NCI-H2029 treated with DMSO at 0.1 percent for 48 hours (cell line): Measurements from ENCODE around the gene SIM2.

ENCODE experiments used
- DNase-seq: peaks from one replicate; lab custom pipeline; 2025; lab: John Stamatoyannopoulos, UW

The SIM2 gene

DNA sequence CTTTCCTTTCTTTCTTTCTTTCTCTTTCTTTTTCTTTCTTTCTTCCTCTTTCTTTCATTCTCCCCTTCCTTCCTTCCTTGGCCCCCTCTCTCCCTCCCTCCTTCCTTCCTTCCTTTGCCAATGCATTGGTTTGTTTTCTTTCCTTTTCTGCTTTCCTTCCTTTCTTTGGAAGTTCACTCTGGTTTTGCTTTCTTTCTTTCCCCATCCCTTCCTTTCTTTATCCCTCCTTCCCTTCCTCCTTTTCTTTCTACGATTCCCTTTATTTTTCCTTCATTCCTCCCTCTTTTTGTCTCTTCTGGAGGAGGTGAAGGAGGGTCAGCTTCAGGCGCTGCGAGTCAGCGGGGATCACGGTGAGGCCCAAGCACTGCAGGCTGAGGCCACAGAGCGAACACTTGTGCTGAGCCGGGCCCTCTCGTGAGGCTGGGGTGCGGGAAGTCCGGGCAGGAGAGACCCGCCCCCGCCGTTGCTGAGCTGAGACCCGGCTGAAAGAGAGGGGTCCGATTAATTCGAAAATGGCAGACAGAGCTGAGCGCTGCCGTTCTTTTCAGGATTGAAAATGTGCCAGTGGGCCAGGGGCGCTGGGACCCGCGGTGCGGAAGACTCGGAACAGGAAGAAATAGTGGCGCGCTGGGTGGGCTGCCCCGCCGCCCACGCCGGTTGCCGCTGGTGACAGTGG lies 1.5 kb downstream of the SIM2 start:
- no peak for DNase-seq

DNA sequence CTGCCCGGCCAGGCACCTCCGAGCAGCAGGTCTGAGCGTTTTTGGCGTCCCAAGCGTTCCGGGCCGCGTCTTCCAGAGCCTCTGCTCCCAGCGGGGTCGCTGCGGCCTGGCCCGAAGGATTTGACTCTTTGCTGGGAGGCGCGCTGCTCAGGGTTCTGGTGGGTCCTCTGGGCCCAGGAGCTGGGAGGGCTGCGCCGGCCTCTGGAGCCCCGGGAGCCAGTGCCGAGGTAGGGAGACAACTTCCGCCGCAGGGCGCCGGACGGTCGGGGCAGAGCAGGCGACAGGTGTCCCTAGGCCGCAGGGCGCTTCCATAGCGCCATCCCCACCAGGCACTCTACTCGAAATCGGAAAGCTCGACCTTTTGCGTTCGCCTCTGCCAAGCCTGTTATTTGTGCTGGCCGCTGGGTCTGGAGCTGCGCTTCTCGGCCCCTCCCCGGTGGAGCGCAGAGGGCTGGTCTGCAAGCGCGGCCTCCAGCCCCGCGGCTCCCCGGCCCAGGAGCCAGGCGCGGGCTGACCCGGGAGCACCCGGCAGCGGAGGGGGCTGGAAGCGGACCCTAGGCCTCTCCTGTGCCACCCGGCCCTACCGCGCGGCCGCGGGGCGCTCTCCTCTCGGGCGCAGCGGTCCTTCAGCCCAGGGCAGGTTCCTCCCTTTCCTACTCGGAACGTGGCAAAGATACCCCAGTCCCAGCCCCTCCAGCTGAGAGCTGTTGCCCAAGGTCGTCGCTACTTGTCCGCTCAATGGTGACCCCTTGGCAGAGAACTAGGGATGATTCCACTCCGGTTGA lies 2.2 kb downstream of the SIM2 start:
- DNase-seq = no peak

DNA sequence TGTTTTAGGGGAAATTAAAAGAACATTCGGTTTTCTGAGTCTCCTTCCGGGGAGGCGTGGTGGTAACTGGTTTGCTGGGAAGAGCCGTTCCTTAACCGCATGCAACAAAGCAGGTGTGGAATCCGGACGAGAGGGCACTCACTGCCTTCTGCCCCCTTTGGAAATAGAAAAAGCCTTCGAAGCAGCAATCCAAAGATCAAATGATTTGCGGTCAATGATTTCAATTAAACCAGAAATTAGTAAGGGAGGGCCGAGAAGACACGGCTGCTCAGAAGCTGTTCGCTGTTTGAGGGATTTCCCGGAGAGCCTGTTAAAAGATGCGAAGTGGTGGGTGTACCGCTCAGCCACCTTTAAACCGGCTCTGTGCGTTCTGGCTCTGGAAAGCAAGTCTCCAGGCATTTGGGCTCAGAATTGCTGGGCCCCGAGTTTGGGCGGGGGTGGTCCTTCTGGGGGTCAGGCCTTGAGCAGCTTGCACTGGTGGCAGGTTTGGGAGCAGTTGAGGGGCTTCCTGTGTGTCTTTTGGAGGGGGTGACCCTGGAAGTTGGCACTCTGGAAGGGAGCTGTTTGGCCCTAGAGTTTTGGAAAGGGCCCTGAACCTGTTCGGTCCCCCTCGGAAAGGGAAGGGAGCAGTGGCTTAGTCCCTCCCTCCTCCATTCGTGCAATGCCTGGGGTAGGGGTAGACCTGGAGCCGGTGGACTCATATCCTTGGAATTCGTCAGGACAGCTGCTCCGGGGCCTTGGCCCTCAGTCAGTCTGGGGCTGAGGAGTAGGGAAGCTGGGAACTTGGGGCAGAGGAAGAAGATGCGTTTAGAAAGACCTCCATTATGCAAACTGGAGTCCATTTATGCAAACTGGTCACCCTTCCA lies 3.1 kb downstream of the SIM2 start:
- no peak for DNase-seq

DNA sequence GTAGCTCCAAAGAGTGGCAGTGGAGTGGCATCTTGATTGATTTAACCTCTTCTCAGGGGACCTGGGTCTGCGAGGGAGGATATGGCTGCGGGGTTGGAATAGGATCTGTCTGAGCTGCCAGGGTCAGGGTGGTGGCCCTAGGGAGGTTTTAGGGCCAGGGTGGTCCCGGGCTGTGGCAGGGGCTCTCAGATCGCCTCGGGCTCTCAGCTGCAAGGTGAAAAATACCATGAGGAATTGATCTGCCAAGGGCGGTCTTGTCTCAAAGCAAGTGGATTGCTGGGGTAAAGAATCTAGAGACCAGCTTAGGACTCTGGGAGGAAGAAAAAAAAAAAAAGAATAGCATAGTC lies 3.7 kb downstream of the SIM2 start:
- no peak for DNase-seq

DNA sequence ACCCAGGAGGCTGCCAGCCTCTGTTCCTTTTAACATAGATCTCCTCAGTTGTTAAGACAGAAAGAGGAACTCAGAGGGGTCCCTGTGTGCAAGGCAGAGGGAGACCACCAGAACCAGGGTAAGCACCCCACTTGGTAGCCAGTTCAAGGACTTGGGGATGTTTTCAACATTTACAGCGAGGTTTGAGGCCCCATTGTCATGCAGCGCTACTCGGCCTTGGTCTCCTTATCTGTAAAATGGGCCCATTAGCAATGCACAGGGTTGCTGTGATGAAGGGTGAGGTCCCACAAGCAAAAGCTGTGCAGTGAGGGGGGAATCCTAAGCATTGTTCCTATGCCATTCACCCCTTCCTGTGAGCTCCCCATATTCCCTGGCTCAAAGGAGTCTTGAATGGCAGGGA lies 4.2 kb downstream of the SIM2 start:
- no peak for DNase-seq

DNA sequence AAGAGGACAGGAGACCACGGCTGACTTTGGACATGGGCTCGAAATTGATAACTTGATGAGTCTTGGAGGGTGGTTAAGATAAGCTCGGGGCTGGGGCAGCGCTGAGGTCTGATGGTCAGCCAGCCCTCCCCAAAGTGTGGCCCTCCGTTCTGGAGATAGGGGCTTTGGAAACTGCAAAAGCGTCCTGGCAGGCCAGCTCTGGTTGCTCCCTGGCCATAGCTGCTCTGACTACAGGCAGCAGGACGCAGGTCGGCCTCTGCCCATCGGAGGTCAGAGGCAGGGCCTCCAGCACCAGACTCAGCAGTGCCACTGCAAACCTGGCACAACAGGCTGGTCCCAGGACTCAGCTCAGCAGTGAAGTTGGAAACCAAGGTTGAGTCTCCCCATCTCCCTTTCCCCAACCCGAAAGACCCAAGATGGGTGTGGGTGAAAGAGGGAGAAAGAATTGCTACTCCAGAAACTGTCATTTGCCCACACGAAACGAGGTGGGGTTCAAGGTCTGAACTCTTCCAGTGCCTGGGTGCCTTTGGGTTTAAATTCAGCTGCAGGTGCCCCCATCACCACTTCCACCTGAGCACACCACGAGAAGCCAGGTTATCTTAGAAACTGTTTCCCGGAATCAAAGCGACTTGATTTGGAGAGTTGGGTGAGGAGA lies 4.8 kb downstream of the SIM2 start:
- DNase-seq = no peak

DNA sequence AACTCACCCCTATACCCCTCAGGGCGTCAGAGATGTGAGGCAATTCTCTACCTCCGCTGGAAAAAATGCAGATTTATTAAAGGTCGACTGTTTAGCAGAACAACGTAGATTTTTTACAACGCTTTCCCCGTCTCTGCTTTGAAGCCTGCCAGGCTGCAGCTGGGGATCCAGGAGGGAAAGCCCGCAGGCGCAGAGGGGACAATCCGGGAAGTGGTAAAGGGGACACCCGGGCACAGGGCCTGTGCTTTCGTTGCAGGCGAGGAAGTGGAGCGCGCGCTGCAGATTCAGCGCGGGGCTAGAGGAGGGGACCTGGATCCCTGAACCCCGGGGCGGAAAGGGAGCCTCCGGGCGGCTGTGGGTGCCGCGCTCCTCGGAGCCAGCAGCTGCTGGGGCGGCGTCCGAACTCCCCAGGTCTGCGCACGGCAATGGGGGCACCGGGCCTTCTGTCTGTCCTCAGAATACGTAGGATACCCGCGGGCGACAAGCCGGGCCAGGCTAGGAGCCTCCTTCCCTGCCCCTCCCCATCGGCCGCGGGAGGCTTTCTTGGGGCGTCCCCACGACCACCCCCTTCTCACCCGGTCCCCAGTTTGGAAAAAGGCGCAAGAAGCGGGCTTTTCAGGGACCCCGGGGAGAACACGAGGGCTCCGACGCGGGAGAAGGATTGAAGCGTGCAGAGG lies 5.5 kb downstream of the SIM2 start:
- DNase-seq = no peak

DNA sequence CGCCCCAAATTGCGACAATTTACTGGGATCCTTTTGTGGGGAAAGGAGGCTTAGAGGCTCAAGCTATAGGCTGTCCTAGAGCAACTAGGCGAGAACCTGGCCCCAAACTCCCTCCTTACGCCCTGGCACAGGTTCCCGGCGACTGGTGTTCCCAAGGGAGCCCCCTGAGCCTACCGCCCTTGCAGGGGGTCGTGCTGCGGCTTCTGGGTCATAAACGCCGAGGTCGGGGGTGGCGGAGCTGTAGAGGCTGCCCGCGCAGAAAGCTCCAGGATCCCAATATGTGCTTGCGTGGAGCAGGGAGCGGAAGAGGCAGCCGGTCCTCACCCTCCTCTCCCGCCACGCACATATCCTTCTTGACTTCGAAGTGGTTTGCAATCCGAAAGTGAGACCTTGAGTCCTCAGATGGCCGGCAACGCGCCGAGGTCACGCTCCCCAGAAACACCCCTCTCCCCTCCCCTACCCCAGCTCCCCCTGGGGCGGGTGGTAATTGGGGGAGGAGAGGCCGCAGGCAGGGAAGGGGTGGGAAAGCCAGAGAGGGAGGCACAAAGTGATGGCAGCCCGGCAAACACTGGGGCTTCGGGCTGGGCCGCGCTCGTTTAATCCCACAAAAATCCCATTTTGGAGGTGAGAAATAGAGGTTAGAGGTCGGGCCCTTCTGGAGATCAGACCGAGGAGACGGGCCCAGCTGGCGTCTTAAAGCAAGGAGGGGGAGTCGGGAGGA lies 6.2 kb downstream of the SIM2 start:
- DNase-seq = no peak

DNA sequence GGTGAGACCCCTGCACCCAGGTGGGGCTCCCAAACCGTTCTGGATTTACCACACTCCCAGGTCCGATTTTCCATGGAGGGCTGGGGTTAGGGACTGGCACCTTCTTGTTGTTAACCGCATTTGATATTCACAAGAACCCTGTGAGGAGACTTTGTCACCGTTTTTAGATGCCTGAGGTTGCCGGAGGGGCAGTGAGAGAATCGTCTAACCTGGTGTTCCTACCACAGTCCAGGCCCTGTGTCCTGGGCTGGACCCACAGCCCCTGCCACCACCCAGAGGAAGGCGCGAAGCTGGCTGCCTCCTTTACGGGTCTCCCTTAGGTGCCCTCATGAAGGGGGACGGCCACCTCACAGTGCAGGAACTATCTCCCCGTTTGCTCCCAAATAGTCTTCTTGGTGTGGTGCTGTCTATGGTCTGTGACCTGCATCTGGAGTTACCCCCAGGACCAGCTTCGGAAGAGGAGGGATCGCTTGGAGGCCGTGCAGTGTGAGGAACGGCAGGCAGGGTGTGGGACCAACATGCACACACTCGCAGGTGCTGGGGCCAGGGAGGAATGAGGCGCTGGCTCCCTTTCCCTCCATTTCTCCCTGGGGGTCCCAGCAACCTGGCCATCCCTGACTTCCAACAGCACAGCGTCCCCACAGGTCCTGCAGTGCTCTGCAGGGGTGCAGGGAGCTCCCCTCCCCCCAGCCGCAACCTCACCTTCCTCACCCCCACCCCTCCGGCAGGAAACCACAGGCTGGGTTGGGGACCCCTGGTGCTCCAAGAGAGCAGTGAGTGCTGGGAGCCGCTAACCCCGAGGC lies 7.0 kb downstream of the SIM2 start:
- no peak for DNase-seq

DNA sequence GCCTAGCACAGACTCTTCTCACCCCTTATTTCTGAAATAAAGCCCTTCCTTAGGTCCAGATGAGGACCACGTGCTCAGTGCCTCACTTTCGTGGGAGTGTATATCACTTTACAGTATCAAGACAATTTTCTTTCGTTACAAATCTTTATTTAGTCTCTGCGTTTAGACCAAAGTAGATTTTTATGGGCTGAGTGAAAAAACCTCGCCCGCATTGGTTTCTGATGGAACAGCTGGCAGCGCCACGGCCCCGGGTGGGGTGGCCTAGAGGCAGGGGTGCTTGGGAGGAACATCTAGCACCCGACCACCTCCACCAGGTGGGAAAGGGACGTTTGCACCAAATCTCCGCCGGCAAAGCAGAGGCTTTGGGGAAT lies 7.6 kb downstream of the SIM2 start:
- no peak for DNase-seq

DNA sequence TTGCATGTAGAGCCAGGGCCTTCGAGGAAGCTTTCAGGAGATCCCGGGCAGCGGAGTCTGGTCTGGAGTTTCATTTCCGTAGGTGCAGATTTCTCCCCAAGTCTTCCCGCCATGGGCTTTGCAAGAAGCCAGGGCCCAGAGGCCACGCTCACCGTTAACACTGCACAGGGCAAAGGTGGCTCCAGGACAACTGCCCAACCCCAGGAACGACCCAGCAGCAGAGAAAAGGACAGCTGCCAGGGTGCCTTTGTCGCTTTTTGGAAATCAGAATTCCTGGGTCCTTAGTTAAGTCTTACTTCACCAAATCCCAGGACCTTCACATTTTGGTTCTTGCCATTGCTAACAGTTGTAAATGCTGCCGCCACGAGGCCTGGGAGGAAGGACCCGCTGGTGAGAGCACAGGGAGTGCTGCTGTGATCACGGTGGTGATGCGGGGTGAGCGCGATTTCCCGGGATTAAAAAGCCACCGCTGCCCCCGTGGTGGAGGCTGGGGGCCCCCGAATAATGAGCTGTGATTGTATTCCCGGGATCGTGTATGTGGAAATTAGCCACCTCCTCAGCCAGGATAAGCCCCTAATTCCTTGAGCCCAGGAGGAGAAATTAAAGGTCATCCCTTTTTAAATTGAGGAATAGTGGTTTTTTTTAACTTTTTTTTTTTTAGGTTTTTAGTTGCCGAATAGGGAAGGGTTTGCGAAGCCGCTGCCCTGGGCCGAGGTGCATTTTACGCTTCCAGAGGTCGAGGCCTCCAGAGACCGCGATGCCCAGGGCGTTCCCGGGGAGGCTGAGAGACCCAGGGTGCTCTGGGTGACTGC lies 8.2 kb downstream of the SIM2 start:
- no peak for DNase-seq

DNA sequence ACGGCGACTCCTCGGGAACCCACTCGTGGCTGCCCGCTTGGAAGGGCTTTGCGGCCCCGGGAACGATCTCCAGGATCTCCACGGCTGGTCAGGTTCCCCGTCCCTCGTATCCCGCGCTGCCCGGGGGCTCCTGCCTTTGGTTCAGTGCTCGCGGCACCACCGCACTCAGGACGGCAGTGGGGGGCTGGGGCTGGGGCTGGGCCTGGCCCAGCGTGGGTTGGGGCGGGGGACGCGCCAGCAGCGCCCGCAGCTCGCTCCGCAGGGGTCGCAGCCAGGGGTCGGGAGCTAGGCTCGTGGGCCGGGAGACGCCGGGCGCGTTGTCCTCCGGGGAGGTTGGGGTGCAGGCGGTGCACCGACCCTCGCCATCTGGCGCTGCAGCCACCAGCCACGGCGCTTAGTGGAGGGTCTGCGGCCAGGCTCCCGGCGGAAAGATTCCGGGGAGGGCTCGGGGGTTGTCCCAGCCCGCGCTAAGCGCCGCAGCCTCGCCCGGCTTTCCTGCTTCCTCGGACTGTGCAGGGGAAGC lies 8.9 kb downstream of the SIM2 start:
- DNase-seq = no peak

DNA sequence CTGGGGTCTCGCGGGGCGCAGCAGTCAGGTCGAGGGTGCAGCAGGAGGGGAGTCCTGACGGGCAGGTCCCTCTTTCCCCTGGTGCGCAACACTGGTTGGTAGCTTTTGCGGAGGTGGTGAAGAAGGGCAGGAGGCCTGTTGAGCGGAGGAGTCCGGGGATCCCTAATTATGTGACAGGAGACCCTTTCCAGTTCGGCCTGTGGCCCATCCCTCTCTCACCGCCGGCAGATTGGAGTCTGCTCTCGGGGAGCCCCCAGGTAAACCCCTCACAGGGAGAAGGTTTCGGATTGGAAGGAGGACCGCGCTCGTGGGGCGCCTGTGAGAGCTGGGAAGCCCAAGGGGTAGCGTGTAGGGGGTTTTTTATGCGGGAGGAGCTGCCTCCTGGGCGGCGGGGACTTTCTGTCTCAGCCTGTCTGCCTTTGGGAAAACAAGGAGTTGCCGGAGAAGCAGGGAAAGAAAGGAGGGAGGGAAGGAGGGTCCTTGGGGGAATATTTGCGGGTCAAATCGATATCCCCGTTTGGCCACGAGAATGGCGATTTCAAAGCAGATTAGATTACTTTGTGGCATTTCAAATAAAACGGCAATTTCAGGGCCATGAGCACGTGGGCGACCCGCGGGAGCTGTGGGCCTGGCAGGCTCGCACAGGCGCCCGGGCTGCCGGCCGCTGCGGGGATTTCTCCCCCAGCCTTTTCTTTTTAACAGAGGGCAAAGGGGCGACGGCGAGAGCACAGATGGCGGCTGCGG lies 9.5 kb downstream of the SIM2 start:
- no peak for DNase-seq

DNA sequence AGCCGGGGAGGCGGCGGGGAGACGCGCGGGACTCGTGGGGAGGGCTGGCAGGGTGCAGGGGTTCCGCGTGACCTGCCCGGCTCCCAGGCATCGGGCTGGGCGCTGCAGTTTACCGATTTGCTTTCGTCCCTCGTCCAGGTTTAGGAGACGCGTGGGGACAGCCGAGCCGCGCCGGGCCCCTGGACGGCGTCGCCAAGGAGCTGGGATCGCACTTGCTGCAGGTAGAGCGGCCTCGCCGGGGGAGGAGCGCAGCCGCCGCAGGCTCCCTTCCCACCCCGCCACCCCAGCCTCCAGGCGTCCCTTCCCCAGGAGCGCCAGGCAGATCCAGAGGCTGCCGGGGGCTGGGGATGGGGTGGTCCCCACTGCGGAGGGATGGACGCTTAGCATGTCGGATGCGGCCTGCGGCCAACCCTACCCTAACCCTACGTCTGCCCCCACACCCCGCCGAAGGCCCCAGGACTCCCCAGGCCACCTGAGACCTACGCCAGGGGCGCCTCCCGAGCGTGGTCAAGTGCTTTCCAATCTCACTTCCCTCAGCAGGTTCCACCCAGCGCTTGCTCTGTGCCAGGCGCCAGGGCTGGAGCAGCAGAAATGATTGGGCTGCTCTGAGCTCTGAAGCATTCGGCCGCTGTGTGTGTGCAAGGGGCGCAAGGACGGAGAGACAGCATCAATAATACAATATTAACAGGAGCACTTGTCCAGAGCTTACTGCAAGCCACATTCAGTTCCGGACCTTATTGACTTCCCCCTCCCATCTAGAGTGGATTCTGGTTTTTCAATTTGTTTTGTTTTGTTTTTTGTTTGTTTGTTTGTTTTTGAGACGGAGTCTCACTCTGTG lies 10.3 kb downstream of the SIM2 start:
- DNase-seq = no peak

DNA sequence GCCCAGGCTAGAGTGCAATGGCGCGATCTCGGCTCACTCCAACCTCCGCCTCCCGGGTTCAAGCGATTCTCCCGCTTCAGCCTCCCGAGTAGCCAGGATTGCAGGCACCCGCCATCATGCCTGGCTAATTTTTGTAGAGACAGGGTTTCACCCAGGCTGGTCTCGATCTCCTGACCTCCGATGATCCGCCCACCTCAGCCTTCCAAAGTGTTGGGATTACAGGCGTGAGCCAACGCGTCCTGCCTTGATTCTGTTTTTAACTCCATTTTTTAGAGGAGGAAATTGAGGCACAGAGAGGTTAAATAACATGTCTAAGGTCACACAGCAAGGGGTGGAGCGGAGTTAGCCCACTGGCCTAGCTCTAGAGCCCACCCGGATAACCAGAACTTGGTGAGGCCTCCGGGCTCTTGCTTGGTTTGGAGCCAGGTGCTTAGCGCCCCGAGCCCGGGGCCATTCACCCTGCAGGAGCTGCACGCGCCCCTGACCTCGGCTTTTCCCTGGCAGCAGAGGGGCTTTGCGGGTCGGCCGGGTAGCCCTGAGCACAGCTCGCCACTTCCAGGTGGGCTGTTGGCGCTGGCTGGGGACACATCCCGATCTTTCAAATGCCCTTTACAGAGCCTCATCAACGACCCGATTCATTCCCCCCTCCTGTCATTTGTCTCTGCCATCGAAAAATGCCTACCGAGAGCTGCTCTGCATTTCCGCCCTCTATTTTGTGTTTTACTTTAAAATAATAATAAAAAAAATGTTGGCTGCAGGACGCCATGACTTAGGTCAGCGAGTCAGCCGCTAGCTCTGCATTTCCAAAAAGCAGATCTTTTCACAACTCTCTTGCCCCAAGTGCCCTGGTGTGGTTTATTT lies 11.2 kb downstream of the SIM2 start:
- no peak for DNase-seq

DNA sequence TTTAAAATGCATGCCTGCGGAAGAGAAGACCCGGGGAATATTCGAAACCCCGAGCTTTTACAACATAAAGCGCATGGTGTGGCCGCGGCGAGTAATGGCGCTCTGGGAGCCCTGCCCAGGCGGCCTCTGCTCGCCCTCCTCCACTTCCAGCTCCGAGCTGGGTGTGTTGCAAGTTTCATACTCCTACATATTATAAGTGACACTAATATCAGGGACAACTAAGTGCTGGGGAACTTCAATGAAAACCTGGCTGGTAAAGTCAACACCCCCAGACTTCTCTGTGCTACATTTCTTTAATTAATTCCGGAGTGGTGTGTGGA lies 11.8 kb downstream of the SIM2 start:
- no peak for DNase-seq

DNA sequence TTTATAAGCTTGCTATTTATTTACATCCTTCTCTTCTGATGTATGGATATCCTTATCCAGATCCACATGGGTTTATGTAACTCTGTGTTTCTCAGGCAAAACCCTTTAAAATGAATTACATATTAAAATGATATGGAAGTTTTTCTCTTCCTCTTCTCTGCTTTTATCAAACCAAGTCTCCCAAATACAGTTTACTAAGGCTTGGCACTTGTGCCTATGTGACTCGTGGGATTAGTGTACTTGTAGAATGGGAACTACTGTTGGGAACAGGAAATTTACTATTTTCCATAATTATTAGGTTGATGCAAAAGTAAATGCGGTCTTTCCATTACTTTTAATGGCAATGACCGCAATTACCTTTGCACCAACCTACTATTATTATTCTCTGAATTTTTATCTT lies 14.8 kb downstream of the SIM2 start:
- no peak for DNase-seq
